GM18498 (cell line): ENCODE measurements around the gene TOP1.

ENCODE experiments used
- ATAC-seq: cut with Tn5 transposase; IDR thresholded peaks from one replicate; pipeline ENCODE4 v1.9.1; 2021; ENCODE audit warnings: mild to moderate bottlenecking, moderate library complexity; ENCODE audit not compliant: unreplicated experiment

The TOP1 gene

DNA sequence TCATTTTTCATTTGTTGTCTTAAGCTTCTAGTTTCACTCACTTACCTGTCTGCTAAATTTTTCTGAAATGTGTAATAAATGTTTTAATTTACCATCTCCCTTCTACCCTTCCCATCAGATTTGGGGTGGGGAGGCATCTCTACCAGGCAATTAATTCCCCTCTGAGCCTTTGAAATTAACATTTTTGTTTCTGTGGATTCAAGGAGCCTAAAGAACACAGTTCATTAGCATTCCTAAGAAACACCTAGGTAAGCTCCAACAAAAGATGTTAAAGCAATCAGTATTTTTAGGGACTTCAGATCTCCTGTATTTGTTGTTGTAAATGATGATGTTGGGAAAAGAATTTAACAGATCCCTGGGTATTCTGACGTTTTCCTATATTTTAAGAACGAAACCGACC, 6.6 kb downstream of the TOP1 start:
- no peak for ATAC-seq

DNA sequence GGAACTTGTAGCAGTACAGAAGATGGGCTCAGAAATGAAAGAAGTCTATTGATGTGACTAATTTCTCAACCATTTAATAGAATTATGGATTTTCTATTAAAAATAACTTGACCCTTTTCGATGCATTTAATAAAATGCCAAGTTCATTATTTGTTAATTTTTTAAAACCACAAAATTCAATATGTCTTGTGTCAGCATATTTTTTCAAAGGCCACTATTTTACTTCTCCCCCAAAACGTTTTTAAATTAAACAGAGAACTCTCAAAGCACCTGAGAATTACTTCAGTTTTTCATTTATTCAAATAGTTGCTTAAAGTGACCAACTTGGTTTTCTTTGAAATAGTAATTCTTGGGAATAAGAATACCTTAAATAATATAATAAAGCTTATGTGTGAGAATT, 8.6 kb downstream of the TOP1 start:
- ATAC-seq: no peak

DNA sequence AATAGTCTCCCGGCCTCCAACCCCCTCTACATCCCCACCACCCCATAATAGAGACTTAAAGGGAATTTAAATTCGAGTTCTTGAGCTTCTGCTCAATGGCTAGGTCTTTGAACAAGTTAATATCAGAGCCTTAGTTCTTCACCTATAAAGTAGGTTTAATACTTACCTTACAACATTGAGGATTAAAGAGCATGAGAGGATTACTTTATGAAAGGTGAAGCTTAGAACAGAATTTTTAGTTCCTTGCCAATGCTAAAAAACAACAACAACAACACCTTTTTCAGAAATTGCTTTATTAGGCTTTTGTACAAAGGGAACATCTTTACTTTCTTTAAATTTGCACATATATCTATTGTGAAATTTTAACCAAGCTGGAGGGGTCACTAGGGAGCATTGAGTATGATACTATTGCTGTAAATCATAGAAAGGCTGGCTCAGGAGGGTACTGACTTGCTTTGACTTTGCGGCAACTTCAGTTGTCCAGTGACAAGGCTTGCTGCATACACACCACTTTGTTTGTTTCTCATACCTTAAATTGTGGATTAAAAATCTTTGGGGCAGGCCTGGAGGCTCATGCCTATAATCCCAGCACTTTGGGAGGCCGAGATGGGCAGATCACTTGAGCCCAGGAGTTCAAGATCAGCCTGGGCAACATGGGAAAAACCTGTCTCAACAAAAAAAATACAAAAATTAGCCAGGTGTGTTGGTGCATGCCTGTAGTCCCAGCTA, 9.7 kb downstream of the TOP1 start:
- ATAC-seq: no peak

DNA sequence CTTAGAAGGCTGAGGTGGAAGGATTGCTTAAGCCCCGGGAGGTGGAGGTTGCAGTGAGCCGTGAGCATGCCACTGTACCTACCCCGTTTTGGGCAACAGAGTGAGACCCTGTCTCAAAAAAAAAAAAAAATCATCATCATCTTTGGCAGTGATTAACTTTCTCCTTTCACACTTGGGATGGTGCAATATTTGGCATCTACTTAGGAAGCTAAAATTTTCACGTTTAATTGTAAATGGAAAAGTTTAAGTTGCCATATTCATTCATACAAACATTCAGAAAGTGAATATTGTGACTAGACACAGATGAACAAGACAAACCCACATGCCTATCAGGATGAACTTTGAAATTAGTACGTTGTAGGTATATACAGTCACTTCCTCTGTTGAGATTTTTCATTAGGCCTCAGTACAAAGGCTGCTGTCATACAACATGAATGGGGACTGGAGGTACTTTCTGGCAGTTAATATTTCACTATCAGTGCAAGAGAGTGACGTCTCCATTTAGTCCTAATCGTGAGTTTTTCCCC, 10.3 kb downstream of the TOP1 start:
- no peak for ATAC-seq

DNA sequence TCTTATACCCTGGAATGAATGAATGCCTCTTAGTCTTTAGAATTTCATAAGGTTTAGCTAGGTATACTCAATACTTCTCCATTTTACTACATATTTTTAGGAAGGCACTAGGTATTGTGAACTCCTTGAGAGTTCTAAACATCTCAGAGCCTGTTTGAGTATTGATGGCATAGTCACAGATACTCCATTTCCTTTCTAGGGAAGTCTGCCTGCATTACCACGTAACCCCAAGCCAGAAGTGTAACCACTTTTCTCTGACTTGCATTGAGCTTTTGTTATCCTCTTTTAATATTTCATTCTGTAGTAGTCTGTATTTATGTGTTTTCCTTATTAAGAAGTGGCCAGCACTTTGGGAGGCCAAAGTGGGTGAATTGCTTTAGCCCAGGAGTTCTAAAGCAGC, 12.2 kb downstream of the TOP1 start:
- no peak for ATAC-seq

DNA sequence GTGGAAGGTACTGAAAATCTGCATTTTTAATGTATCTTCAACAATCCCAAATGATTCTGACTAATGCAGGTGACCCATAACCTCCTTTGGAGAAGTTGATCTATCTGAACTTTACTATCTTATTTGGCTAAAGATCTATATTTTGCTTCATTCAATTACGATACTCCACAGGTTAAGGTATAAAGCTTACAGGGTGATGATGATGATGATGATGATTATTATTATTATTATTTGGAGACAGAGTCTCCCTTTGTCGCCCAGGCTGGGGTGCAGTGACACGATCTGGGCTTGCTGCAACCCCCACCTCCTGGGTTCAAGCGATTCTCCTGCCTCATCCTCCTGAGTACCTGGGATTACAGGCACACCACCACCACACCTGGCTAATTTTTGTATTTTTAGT, 13.1 kb downstream of the TOP1 start:
- no peak for ATAC-seq

DNA sequence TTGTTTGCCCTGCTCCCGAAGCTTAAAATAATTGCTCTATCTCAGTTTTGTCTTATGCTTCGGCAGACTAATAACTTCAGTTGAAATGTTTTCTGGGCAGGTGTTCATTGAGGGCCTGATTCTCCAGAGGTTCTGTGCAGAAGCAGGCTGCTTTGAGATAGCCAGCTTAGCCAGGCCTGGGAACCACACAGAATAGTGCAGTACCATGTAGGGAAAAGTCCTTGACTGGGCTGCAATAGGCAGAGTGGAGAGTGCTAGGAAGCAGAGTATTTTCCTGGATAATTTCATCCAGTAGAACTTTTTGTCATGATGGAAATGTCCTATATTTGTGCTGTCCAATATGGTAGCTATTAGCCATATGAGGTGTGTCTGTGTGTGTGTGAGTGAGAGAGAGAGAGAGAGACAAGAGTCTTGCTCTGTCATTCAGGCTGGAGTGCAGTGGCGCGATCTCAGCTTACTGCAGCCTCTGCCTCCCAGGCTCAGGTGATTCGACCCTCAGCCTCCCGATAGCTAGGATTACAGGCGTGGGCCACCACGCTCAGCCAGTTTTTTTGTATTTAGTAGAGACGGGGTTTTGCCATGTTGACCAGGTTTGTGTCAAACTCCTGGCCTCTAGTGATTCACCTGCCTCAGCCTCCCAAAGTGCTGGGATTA, 15.9 kb downstream of the TOP1 start:
- ATAC-seq: no peak

DNA sequence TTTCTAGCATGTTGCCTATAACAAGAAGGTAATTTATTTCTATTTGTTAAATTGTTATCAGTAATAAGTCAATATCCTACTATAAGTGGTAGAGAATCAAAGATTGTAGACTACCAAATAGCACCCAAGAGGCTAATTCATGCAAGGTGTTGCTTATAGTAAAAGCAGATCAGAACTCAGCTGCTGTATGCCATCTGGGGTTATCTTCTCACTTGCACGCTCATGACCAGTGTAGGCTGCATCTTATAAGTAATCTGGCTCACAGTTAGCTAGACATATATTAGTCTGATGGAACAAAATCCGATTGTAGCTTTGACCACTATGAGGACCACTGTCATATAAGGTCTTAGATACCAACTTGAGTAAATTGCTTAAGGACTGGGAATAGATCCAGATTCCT, 17.0 kb downstream of the TOP1 start:
- no peak for ATAC-seq

DNA sequence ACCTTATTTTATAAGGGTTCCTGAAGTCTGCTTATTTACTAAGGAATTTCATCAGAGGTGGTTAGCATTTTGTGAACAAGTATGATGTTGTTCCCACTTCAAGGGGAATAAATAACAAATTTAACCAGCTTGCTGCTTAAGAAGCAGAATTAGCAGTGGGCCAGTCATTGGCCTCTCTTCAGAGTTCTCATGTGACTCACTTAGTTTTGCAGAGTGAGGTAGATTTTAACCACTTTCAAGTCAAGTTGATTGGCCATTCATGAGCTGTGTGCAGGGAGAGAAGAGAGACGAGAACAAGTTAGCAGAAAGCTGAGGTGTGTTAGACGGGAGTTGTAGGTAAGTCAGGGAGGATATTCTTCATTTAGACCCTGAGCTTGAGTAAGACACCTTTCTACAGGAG, 18.1 kb downstream of the TOP1 start:
- ATAC-seq: no peak

DNA sequence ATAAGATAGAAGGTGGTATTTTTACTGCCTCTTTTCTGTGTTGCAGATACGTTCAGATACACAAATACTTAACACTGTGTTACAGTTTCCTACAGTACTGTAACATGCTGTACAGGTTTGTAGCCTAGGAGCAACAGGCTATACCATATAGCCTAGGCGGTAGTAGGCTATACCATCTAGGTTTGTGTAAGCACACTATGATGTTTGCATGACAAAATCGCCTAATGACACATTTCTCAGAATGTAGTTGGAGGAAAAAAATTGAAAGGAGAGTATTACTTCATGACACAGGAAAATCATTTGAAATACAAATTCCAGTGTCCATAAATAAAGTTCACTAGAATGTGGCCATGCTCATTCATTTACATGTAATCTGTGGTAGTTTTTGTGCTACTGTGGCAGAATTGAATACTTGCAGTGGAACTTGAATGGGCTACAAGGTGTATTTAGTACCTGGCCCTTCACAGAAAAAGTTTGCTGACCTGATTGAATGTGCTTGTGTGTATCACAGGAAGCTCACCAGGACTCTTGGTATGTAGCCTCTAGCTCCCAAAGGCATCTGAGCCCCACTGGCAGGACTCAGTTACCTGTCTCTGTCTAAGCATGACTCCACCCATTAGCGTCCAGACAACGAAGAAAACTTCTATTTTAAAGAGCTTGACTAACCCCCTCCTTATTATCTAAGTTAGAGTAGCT, 18.8 kb downstream of the TOP1 start:
- no peak for ATAC-seq

DNA sequence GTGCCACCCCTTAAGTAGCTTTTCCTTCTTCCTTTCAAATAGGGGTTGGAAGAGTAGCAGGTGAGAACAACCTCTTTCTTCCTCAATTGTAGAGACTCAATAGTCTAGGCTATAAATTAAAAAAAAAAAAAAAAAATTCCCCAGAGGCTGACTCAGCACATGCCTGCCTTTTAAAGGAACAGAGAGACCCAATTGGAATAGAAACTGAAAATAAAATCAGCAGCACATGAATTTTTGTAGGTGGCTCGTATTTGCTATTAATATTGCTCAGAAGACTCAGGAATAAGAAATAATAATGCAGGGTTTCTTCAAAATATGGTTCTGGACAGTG, 19.3 kb downstream of the TOP1 start:
- ATAC-seq: no peak

DNA sequence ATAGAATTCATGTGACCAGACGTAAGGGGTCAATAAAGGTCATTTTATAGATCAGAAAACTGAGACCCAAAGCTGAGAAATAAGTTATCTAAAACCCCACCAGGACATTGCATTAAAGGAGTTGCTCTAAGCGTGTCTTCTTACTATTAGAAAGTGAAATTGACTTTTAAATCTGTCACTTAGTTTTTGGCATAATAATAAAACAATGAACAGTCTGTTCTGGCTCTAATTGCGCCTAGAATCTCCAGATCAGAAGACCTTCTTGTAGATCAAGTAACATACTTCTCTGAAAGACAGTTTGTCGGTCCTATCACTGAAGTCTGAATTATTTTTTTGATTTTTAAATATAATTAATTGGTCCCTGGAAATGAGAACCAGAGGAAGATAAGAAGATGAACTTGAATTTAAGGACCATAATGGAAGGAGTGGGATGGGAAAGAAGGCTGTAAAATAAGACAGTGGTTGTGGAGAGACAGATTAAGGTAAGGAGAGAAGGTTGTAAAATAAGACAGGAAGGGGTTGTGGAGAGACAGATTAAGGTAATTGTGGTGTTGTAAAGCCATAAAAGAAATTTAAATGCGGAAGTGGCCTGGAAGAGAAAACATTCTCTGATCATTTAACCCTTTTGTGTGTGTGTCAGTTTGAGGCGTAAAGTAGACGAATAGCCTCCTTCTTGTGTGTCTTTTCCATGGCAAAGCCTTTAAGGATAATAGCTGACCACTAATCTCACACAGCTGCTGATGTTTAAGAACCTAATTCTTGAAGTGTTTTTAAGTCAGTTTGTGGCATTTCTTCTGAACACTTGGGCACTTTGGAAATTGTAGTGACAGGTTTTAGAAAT, 20.1 kb downstream of the TOP1 start:
- ATAC-seq: no peak

DNA sequence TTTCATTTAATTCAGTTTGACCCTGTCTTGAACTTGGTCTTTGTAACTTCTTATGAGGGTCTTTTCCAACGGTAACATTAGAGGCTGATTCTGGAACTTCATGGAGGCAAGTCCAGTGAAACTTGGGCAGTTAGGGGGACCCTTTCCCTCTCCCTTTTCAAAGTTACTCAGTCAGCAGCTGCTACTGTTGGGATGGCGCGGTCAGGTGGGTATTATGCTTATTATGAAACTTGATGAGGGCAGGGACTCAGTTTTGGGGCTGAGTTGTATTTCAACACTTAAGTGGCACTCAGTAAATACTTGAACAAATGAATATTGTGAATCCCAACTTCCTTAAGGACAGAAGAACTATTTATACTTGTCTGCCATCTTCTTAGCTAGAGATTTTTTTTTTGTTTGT, 20.8 kb downstream of the TOP1 start:
- ATAC-seq: no peak

DNA sequence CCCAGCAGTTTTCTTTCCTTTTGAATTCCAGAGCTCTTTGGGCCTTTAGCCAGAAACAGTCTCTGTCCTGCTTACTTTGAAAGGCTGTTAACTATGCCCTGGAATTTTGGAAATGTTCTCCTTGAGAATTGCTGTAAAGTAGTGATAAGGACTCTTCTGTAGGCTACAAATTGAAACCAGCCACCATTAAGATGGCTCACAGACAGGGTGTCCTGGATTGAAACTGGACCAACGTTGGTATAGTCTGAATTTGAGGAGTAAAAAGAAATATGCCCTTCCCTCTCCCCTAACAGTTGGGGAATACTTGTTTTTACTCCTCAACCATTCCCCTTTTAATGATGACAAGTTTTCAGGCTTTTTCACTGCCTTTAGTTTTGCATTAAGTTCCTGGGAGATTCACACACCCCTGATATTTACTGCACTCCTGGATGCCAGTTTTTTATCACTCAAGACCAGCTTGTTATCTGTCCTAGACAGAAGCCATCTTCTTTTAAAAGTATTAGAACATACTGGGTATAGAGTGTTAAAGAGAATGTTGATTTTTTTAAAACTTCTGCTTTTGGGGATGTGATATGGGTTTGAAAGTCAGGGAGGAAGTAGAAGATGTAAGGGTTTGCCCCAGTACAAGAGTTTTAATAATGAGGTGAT, 21.9 kb downstream of the TOP1 start:
- no peak for ATAC-seq

DNA sequence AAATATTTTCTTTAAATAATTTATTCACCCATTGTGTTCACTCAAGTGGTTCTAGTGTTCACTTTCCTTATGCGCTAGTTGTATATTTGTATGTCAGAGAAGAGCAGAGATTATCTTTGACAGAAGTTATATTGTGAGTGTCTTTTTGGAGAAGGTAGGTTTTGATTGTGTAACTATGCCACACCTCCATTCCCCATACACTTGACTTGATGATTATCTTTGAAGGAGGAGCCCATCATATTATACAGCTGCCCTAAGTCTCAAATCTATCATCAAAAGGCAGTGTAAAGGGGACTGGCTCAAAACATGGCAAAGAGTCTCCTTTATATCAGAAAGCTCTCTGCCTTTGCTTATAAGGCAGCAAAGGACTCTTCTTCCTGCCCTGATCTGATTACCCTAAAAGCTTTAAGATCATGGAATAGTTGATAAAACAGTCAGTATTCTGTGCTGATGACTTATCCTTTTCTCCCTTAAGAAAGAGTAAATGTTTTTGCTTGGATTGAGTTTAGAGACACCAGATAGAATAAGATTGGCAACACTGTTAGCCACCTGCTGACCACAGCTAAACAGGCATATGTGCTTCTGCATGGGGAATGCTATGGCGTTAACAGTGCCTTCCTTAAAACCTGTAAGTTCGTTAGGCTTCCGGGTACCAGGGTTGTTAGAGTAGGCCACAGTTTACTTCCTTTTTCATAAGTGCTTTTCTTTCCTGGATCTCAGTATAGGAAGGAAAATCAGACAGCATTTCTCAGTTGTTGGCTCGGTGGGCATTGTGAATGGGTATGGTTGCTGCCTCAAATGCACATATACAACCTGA, 22.6 kb downstream of the TOP1 start:
- ATAC-seq: no peak

DNA sequence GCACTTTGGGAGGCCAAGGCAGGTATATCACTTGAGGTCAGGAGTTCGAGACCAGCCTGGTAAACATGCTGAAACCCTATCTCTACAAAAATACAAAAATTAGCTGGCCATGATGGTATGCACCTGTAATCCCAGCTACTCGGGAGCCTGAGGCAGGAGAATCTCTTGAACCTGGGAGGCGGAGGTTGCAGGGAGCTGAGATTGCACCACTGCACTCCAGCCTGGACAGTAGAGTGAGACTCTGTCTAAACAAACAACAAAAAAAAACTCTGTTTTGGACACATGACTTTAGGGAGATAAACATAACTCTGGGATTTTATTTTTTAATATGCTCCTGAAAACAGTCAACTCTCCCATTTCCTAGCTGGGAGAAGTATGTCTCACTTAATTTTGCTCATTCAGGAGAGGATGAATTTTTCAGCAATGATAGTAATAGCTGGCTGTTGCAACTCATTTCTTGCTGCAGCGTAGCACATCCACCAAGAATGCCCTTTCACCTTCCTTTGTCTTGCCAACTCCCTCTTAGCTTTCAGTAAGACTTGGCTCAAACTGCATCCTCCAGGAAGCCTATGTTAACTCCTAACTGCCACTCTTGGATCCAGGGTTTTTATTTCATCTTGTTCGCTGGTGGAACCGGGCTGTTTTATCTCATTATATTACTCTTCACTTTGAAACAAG, 24.3 kb downstream of the TOP1 start:
- ATAC-seq: no peak

DNA sequence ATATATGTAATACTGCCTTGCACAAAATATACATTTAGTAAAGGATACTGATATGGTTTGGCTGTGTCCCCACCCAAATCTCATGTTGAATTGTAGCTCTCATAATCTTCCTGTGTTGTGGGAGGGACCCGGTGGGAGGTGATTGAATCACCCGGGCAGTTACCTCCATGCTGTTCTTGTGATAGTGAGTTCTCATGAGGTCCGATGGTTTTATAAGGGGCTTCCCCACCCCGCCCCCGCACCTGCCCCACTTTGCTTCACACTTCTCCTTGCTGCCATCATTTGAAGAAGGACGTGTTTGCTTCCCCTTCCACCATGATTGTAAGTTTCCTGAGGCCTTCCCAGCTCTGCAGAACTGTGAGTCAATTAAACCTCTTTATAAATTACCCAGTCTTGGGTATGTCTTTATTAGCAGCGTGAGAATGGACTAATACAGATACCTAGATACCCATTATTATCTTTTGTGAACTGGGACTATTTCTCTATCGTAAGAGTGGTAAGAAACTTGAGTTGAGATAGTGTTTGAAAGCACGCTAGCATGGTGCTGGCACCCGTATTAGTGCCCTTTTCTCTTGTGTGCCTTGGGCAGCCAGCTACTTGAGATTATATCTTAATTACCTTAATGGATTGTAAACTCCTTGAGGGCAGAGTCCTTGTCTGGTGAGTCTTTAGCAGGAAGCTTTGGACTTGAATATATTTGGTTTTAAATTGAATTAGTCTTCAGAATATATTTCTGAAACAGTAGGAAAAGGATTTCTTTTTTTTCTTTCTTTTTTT, 25.6 kb downstream of the TOP1 start:
- no peak for ATAC-seq

DNA sequence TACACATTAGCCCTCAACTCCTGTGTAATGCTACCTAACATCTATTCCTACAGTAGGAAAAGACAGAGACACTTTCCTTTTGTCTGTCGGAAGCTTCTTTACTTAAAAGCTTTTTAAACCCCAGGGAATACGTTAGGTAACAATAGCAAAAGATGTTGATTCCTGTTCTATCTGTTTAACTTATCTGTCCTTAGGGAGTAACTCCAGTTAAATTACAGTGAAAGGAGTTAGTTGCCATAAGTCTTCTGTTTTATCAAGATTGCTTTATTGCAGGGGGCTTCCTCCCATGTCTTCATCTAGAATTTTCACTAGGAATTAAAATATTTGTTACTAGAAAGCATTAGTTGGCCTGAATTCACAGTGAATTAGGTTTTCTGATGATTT, 26.2 kb downstream of the TOP1 start:
- ATAC-seq: no peak

DNA sequence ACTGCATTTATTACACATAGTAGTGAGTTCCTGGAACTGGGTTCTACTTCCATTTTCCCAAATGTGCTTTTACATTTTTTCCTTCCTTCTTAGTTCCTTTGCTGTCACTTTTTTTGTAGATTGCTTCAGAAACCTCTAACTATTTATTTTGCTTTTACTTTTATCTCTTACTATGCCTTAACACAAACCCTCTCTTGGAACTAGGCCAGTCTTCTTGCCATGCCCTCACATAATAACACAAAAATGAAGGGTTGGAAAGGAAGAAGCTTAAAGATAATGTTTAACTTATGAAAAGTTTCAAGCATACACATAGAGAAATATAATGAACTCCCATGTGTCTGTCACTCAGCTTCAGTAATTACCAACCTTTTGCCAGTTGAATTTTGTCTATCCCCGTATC, 27.1 kb downstream of the TOP1 start:
- no peak for ATAC-seq
